GM12873 (cell line): ENCODE results near the gene LYVE1.

ENCODE experiments used
- CTCF ChIP-seq: IDR thresholded peaks from 2 replicates; pipeline ENCODE4 v1.5.1; 2012; ENCODE audit warnings: low read depth, mild to moderate bottlenecking, moderate library complexity, low read length, control low read depth; ENCODE audit not compliant: insufficient read depth; ENCODE audit errors: missing control alignments

The LYVE1 gene

DNA sequence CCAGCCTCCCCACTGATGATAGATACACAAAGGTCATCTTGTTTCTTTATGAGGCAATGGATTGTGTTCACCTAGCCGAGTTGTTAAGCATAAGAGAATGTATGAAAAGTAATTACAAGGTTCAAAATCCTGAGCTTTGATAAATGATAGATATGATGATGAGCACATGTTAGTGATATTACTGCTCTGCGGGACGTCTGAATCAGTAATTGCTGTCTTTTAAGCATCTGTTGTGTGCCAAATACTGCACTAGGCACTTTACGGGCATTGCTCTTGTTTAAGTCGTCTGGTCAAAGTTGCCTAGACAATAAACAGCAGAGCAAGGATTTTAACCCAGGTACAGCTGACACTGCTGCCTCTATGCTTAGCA, 26.9 kb downstream of the LYVE1 start:
- TF ChIP-seq CTCF: no peak

DNA sequence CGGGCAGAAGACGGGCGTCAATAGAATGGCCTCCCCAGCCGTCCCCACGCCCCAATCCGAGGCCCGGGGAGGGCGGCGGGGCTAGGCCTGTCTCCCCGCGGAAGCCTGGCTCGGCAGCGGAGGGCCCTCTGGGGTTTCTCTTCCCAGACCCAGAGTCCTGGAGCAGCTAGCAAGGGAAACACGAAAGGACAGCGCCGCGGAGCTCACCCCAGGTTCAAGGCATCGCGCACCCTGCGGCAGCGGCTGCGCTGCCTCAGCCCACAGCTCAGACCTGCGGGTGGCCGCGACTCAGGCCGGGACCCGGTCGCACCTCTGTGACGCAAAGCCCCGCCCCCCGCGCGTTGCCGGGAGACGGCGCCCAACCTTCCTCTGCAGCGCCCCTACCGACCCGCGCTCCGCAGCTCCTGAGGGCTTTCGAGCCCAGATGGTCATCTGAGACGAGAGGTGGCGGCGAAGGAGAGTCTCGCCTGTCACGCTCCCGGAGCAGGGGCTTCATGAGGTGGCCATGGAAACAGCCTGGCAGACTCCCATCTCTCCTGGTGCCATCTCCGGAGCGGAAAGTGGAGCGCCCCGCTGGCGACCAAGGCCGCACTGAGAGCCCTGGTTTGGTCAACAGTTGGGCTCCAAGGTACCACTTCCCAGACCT, 27.4 kb downstream of the LYVE1 start, which contains the start of gene RNF141:
Gene RNF141, minus strand, starts transcription at position 273 of the 646 bp plus-strand sequence. CDS start 7,029 bp downstream, outside the sequence.
- TF ChIP-seq CTCF: peak; percentile 85

DNA sequence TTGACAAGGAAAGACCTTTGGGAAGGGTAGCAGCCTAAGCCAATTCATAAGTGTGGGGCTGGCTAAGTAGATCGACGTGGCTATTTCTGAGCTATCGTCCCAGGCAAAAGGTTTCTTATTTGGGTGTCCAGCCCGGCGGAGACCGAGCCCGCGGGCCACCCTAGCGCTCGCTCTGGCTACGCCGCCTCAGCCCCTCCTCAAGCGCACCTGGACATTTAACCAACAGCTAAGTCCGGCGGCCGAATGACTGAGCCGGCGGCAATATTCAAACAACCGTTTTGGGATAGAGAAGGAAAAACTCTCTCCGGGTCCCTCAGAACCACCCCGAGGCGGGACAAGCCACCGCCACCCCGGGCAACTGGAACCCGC, 27.9 kb downstream of the LYVE1 start:
- no peak for TF ChIP-seq CTCF

- TF ChIP-seq CTCF: no peak
Observed at GRCh38 chr11:10539339-10539738, 29.1 kb downstream of the LYVE1 start.

DNA sequence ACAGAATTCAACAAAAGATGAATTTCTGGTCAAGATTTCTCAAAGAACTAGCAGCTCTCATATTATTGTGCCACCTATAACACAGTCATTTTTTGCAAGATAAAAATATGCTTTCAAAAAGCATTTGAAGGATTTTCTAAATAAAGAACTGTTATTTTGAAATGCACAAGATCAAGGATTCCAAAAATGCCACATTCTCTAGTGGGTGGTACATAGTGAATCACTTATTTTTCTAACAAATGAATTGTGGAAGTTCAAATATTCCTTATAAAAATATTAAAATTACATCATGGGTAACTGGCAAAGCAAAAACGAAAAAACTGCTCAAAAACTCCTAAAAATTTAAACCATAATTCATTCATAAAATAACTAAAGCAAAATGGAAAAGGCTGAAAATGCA, 29.5 kb downstream of the LYVE1 start:
- no peak for TF ChIP-seq CTCF

DNA sequence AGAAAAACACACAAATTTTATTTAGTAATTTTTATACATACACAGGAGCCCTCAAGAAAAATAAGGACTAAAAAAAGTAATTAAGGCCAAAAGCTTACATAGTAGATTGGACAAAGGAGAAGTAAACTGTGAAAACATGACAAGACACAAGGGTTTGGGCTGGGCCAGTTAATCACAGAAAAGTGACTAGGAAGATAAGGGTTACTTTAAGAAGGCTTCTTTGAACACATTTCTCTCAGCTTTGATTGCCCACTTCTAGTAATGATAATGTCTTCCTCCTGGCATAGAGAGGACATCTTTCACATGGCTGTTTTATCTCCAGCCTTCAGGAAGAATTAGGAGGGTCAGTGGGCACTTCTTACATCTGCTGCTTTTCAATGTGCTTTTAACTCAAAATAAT, 30.9 kb downstream of the LYVE1 start:
- TF ChIP-seq CTCF: no peak

GRCh38 chr11:10534316-10534715, 34.1 kb downstream of the LYVE1 start:
- no peak for TF ChIP-seq CTCF
